GM23338 (cell line): ENCODE results near the gene IGF2R. TPM values are rescaled to one million over a fixed set of nuclear protein-coding genes. Genes with fewer than 3 reads are reported as not detected.

ENCODE experiments used
- ATAC-seq: fragments of 200-7000 bp; cut with Tn5 transposase; 3 replicates; pipeline ENCODE4 v1.9.1; 2020
- DNase-seq: peaks from one replicate; pipeline ENCODE4 v3.0.0-alpha.2; 2015; ENCODE audit warnings: low spot score
- H2AFZ ChIP-seq: fragments of 200-600 bp; sonication (generic); 2 replicates; pipeline ENCODE4 v1.8.0; 2016; ENCODE audit warnings: antibody characterized with exemption, mild to moderate bottlenecking, moderate library complexity
- H3F3A ChIP-seq: fragments of 200-600 bp; sonication (generic); replicated peaks from 2 replicates; pipeline ENCODE4 v1.8.0; 2017; ENCODE audit warnings: antibody characterized with exemption, mixed run types, low read depth
- H3K27ac ChIP-seq: fragments of 200-600 bp; sonication (generic); 2 replicates; pipeline ENCODE4 v1.6.1; 2016; ENCODE audit warnings: low read depth
- H3K27me3 ChIP-seq: fragments of 200-600 bp; sonication (generic); 2 replicates; pipeline ENCODE4 v1.8.0; 2016; ENCODE audit warnings: mild to moderate bottlenecking, mixed run types, moderate library complexity; ENCODE audit not compliant: insufficient read depth
- H3K36me3 ChIP-seq: fragments of 200-600 bp; sonication (generic); 2 replicates; pipeline ENCODE4 v1.8.0; 2016; ENCODE audit warnings: mild to moderate bottlenecking; ENCODE audit not compliant: insufficient read depth
- H3K4me1 ChIP-seq: fragments of 200-600 bp; sonication (generic); 2 replicates; pipeline ENCODE4 v1.8.0; 2016; ENCODE audit warnings: mild to moderate bottlenecking, moderate library complexity; ENCODE audit not compliant: insufficient read depth
- H3K4me2 ChIP-seq: fragments of 200-600 bp; sonication (generic); 2 replicates; pipeline ENCODE4 v1.7.1; 2017; ENCODE audit warnings: mixed run types
- H3K4me3 ChIP-seq: fragments of 200-600 bp; sonication (generic); 2 replicates; pipeline ENCODE4 v1.6.1; 2016; ENCODE audit warnings: mixed run types
- H3K79me2 ChIP-seq: fragments of 200-600 bp; sonication (generic); replicated peaks from 2 replicates; pipeline ENCODE4 v1.8.0; 2017; ENCODE audit warnings: mild to moderate bottlenecking; ENCODE audit not compliant: insufficient read depth
- H3K9me2 ChIP-seq: fragments of 200-600 bp; sonication (generic); 2 replicates; pipeline ENCODE4 v1.8.0; 2017; ENCODE audit not compliant: insufficient read depth
- H4K20me1 ChIP-seq: fragments of 200-600 bp; sonication (generic); replicated peaks from 2 replicates; pipeline ENCODE4 v1.8.0; 2017; ENCODE audit warnings: mild to moderate bottlenecking; ENCODE audit not compliant: insufficient read depth
- H3K27ac Mint-ChIP-seq: 2 replicates; pipeline ENCODE4 v1.8.0; 2020; ENCODE audit warnings: inconsistent platforms, mild to moderate bottlenecking, moderate library complexity, mixed read lengths
- H3K27me3 Mint-ChIP-seq: 3 replicates; pipeline ENCODE4 v1.8.0; 2022; ENCODE audit warnings: low read depth, mild to moderate bottlenecking, moderate library complexity, mixed read lengths, inconsistent platforms; ENCODE audit not compliant: insufficient read depth, poor library complexity
- H3K36me3 Mint-ChIP-seq: 3 replicates; pipeline ENCODE4 v1.8.0; 2021; ENCODE audit warnings: low read depth, mild to moderate bottlenecking, inconsistent platforms, moderate library complexity, mixed read lengths
- H3K4me1 Mint-ChIP-seq: 3 replicates; pipeline ENCODE4 v1.8.0; 2020; ENCODE audit warnings: mild to moderate bottlenecking, inconsistent platforms, mixed read lengths
- H3K4me3 Mint-ChIP-seq: 3 replicates; pipeline ENCODE4 v1.8.0; 2021; ENCODE audit warnings: moderate library complexity, mild to moderate bottlenecking, inconsistent platforms, mixed read lengths
- H3K9me3 Mint-ChIP-seq: 3 replicates; pipeline ENCODE4 v1.8.0; 2020; ENCODE audit warnings: moderate library complexity, mild to moderate bottlenecking, inconsistent platforms, mixed read lengths
- ETS1 ChIP-seq: IDR thresholded peaks from 2 replicates; pipeline ENCODE4 v1.6.1; 2016; ENCODE audit warnings: antibody characterized with exemption
- EZH2phosphoT487 ChIP-seq: fragments of 200-600 bp; sonication (generic); IDR thresholded peaks from one replicate; pipeline ENCODE4 v1.8.1; 2018; ENCODE audit warnings: antibody characterized with exemption; ENCODE audit not compliant: unreplicated experiment
- POLR2AphosphoS5 ChIP-seq: IDR thresholded peaks from 2 replicates; pipeline ENCODE4 v1.6.1; 2016; ENCODE audit warnings: antibody characterized with exemption, low read depth
- STAT1 ChIP-seq: IDR thresholded peaks from one replicate; pipeline ENCODE4 v1.6.1; 2016; ENCODE audit warnings: antibody characterized with exemption; ENCODE audit not compliant: unreplicated experiment
- ZNF462 ChIP-seq: fragments of 250-450 bp; sonication (Bioruptor Pico); IDR thresholded peaks from 2 replicates; pipeline ENCODE4 v1.5.0; 2020; ENCODE audit warnings: mild to moderate bottlenecking, moderate library complexity
- polyA plus RNA-seq: library from polyadenylated mRNA; unstranded; fragments of >200 nt; fragmentation: Nextera tagmentation; extraction: Ambion mirVana; gene quantifications from 2 replicates; pipeline ENCODE4 v1.2.1, GENCODE V29; 2016
- total RNA-seq: library from RNA; depleted of rRNA; stranded (reverse); fragments of >200 nt; shearing (Covaris generic); gene quantifications from 2 replicates; pipeline ENCODE4 v1.2.3, GENCODE V29; 2014

The IGF2R gene
- total and polyA plus RNA-seq, 2 experiments from 2014 or later = 12.5 to 76.4 TPM

- H3K27ac Mint-ChIP-seq = no peak overlapping the region
Measured at GRCh38 chr6:160022101-160022500, 53.2 kb downstream of the IGF2R start.

GRCh38 chr6:160022793-160023192 is 53.9 kb downstream of the IGF2R start:
- Histone ChIP-seq H3K9me2 (no peaks in the 10 kb centered on the region), H3K4me2 (no peak overlapping the region), H3K4me3 (no peak overlapping the region), H3K27ac (no peak overlapping the region), H2AFZ (no peak overlapping the region), H3K4me1 (no peaks in the 10 kb centered on the region), H4K20me1 (peaks cover 9% of the 10 kb centered on the region; the same call in 1 of the 2 replicates), H3K36me3 (peaks cover 10% of the 10 kb centered on the region), H3K79me2 (no peaks in the 10 kb centered on the region), H3F3A (no peaks in the 10 kb centered on the region), H3K27me3 (no peaks in the 10 kb centered on the region)
- Mint-ChIP-seq H3K36me3 (peaks cover 21% of the 10 kb centered on the region), H3K27me3 (no peaks in the 10 kb centered on the region), H3K4me1 (no peaks in the 10 kb centered on the region), H3K4me3 (no peak overlapping the region), H3K27ac (no peak overlapping the region), H3K9me3 (no peaks in the 10 kb centered on the region)
- ATAC-seq = no peak
- TF ChIP-seq ETS1 (no peak), ZNF462 (CRISPR knock-in tag) (no peak), POLR2AphosphoS5 (no peak), STAT1 (no peak)
- DNase-seq = no peak

More at GRCh38 chr6:160022101-160022500, 53.2 kb downstream of the IGF2R start:
- Histone ChIP-seq H3K4me2 (no peak overlapping the region), H3F3A (no peaks in the 10 kb centered on the region), H3K79me2 (no peaks in the 10 kb centered on the region), H3K4me3 (no peak overlapping the region), H3K36me3 (peaks cover 6% of the 10 kb centered on the region), H2AFZ (no peak overlapping the region), H3K27ac (no peak overlapping the region), H3K4me1 (no peaks in the 10 kb centered on the region), H3K9me2 (no peaks in the 10 kb centered on the region), H4K20me1 (peaks cover 9% of the 10 kb centered on the region; the same call in 1 of the 2 replicates), H3K27me3 (no peaks in the 10 kb centered on the region)
- Mint-ChIP-seq H3K36me3 (peaks cover 14% of the 10 kb centered on the region; the same call in 2 of the 3 replicates), H3K4me1 (no peaks in the 10 kb centered on the region), H3K9me3 (no peaks in the 10 kb centered on the region), H3K27me3 (no peaks in the 10 kb centered on the region), H3K4me3 (no peak overlapping the region)
- DNase-seq = no peak
- no peak for TF ChIP-seq EZH2phosphoT487
- no peak for ATAC-seq
